Measurements from ENCODE around the gene TK1.

TK1 gene

DNA sequence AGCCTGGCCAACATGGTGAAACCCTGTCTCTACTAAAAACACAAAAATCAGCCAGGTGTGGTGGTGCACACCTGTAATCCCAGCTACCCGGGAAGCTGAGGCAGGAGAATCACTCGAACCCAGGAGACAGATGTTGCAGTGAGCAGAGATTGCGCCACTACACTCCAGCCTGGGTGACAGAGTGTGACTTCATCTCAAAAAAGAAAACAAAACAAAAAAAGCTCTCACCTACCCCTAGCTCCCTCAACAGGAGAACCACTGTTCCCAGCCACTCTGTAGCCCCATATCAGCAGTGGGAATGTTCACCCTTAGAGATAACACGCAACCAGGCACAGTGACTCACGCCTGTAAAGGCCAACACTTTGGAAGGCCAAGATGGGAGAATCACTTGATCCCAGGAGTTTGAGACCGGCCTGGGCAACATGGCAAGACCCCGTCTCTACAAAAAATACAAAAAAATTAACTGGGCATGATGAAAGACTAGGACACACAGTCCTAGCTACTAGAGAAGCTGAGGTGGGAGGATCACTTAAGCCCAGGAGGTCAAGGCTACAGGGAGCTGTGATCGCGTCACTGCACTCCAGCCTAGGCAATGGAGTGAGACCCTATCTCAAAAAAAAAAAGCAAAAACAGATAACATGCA lies 50.9 kb downstream of the TK1 start:
- in situ Hi-C loops (cut with HindIII; ENCODE audit: low pct_ligation_motif_present, low sequenced_read_pairs) = no loop called here
- Histone ChIP-seq H3K4me3 (ENCODE audit: low read depth, low read length) (no peak overlapping the region), H3K27ac (no peak overlapping the region), H3K27me3 (replicated peaks) (peaks cover 7% of the 10 kb centered on the region), H3K36me3 (replicated peaks) (no peaks in the 10 kb centered on the region)
- TF ChIP-seq, protein P1, sequence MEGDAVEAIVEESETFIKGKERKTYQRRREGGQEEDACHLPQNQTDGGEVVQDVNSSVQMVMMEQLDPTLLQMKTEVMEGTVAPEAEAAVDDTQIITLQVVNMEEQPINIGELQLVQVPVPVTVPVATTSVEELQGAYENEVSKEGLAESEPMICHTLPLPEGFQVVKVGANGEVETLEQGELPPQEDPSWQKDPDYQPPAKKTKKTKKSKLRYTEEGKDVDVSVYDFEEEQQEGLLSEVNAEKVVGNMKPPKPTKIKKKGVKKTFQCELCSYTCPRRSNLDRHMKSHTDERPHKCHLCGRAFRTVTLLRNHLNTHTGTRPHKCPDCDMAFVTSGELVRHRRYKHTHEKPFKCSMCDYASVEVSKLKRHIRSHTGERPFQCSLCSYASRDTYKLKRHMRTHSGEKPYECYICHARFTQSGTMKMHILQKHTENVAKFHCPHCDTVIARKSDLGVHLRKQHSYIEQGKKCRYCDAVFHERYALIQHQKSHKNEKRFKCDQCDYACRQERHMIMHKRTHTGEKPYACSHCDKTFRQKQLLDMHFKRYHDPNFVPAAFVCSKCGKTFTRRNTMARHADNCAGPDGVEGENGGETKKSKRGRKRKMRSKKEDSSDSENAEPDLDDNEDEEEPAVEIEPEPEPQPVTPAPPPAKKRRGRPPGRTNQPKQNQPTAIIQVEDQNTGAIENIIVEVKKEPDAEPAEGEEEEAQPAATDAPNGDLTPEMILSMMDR (IDR thresholded peaks at IDR 0.05; ENCODE audit: low read depth, low read length, missing control alignments) = no peak
- DNase-seq = no peak

DNA sequence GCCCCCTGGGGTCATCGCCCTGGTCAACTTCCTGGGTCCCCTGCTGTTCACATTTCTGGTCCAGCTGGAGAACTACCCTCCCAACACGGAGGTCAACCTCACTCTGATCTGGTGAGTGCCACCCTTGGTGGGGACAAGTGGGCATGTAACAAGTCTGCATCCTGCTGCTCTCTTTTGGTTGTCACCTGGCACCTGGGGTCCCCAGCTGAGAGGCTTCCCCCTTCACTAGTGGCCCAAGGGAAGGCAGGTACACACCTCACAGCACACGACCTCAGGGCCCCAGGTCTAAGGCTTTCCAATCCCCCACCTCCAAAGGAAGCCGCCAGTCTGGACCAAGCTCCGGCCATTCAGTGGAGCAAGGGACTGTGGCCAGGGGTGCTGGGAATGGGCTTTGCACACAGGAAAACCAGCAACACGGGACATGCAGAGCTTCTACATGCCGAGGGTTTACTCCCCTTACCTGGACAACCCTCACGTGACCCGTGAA lies 51.9 kb downstream of the TK1 start:
- H3K4me3 ChIP-seq (ENCODE audit: low read depth, low read length) = no peak overlapping the region
- TF ChIP-seq, protein P1 (IDR thresholded peaks at IDR 0.05; ENCODE audit: low read depth, low read length, missing control alignments) = no peak
- in situ Hi-C loops (cut with HindIII; ENCODE audit: low pct_ligation_motif_present, low sequenced_read_pairs) = no loop called here
- H3K27me3 ChIP-seq (replicated peaks) = peaks cover 8% of the 10 kb centered on the region
- no peak for DNase-seq
- H3K27ac ChIP-seq = no peak overlapping the region
- no peaks in the 10 kb centered on the region for H3K36me3 ChIP-seq (replicated peaks)

DNA sequence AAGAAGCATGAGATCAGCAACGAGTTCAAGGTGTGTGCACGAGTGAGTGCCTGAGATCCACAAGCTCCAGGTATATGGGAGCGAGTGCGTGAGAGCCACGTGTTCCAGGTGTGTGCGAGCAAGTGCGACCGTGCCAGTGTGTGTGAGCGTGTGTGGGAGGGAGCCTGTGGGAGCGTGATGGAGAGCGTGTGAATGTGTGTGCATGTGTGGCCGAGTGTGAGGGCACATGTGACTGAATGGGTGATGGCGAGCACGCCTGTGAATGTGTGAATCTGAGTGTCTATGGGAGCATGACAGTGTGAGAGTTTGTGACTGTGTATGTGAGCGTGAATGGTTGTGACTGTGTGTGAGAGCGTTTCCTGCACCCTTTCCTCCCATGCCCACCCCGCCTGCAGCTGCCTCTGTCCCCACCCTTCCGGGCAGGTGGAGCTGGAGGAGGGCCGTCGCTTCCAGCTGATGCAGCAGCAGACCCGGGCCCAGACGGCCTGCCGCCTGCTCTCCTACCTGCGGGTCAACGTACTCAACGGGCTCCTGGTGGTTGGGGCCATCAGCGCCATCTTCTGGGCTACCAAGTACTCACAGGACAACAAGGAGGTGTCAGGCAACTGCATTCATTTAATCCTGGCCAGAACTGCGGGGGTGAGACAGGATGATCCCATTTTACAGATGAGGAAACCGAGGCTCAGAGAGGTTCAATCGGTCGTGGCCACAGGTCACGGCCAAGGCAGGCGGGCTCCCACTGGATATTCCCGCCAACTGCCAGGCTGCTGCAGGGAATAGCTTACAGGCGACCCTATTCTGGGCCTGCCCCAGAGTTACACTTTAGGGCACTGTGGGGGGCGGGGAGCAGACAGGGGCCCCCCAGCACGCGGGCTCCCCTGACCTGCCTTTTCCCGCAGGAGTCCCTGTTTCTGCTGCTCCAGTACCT lies 52.6 kb downstream of the TK1 start:
- H3K4me3 ChIP-seq (ENCODE audit: low read depth, low read length) = no peak overlapping the region

DNA sequence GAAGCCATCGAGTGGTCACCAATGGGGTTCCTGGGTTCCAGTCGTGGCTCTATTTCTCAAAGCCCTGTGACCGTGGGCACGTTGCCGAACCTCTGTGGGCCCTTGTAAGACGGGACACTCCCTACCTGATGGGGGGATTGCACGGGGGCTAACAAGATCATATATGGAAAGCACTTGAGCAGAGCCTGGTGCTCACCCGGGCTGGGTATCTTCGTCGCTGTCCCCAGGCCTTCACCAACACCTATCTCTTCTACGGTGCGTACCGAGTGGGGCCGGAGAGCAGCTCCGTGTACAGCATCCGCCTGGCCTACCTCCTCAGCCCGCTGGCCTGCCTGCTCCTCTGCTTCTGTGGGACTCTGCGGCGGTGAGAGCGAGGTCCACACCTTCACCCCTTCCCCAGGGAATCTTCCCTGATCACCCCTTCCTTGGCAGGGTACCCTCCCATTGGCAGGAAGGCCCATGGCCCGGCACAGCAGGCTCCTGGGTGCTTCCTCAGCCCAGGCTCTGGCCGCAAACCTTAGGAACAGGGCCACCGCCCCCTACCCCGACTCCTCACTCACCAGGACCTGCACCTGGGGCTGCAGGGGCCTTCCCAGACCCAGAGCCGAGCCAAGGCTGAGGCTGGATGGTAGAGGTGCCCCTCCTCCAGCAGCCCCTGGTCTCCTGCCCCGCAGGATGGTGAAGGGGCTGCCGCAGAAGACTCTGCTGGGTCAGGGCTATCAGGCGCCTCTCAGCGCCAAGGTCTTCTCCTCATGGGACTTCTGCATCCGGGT lies 53.5 kb downstream of the TK1 start:
- DNase-seq = no peak
- Histone ChIP-seq H3K27ac (no peak overlapping the region), H3K36me3 (replicated peaks) (no peaks in the 10 kb centered on the region), H3K4me3 (ENCODE audit: low read depth, low read length) (no peak overlapping the region), H3K27me3 (replicated peaks) (peaks cover 8% of the 10 kb centered on the region)
- in situ Hi-C loops (cut with HindIII; ENCODE audit: low pct_ligation_motif_present, low sequenced_read_pairs) = no loop called here
- TF ChIP-seq, protein P1 (IDR thresholded peaks at IDR 0.05; ENCODE audit: low read depth, low read length, missing control alignments) = no peak

More for the DNA sequence above, 52.6 kb downstream of the TK1 start:
- TF ChIP-seq, protein P1 (IDR thresholded peaks at IDR 0.05; ENCODE audit: low read depth, low read length, missing control alignments) = peak; percentile 68
- no peak for DNase-seq
- H3K27me3 ChIP-seq (replicated peaks) = peaks cover 8% of the 10 kb centered on the region
- no peak overlapping the region for H3K27ac ChIP-seq
- H3K36me3 ChIP-seq (replicated peaks) = no peaks in the 10 kb centered on the region
- in situ Hi-C loops (cut with HindIII; ENCODE audit: low pct_ligation_motif_present, low sequenced_read_pairs) = no loop called here

DNA sequence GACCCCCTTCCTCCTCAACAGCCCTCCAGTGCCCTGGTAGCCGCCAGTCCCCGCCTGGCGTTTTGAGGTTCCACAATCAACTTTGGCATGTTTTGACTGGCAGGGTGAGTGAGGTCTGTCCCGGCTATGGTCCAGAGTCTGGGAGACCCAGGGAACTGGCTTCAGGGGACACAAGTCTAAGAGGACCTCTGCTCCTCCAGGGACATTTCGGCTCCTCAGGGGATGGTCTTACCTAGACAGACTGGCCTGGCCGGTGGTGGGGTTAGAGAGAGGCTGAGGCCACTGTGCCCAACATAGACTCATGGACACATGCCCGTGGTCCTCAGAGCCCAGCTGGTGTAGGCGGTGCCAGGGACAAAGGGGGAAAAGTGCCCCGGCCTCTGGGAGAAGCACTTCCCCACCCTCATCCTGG lies 54.1 kb downstream of the TK1 start:
- no peak for DNase-seq
- in situ Hi-C loops (cut with HindIII; ENCODE audit: low pct_ligation_motif_present, low sequenced_read_pairs) = no loop called here
- Histone ChIP-seq H3K27ac (no peak overlapping the region), H3K4me3 (ENCODE audit: low read depth, low read length) (no peak overlapping the region), H3K27me3 (replicated peaks) (peaks cover 8% of the 10 kb centered on the region), H3K36me3 (replicated peaks) (no peaks in the 10 kb centered on the region)
- TF ChIP-seq, protein P1 (IDR thresholded peaks at IDR 0.05; ENCODE audit: low read depth, low read length, missing control alignments) = no peak

Measured in brain microvascular endothelial cell (primary cell).